H9 (cell line): Measurements from ENCODE around the gene TPPP3. TPM values are rescaled to one million over a fixed set of nuclear protein-coding genes. Genes with fewer than 3 reads are reported as not detected.

Experiments used
- DNase-seq: peaks from one replicate; pipeline ENCODE4 v3.0.0-alpha.2; 2017
- H2AFZ ChIP-seq: one replicate; pipeline ENCODE4 v1.6.1; 2013; ENCODE audit warnings: mild to moderate bottlenecking, low read length, control low read depth, moderate library complexity
- H2AK5ac ChIP-seq: 2 replicates; pipeline ENCODE4 v1.6.1; 2013; ENCODE audit warnings: low read length, control low read depth, mixed read lengths; ENCODE audit not compliant: insufficient read length
- H2BK120ac ChIP-seq: one replicate; pipeline ENCODE4 v1.6.1; 2013; ENCODE audit warnings: low read depth, mild to moderate bottlenecking, low read length, control low read depth, inconsistent platforms; ENCODE audit not compliant: poor library complexity, severe bottlenecking
- H2BK12ac ChIP-seq: 2 replicates; pipeline ENCODE4 v1.6.1; 2013; ENCODE audit warnings: low read length, control low read depth, mixed read lengths, low read depth; ENCODE audit not compliant: insufficient read length
- H2BK15ac ChIP-seq: 2 replicates; pipeline ENCODE4 v1.6.1; 2013; ENCODE audit warnings: low read depth, low read length, control low read depth
- H2BK20ac ChIP-seq: one replicate; pipeline ENCODE4 v1.6.1; 2013; ENCODE audit warnings: low read depth, mild to moderate bottlenecking, low read length, control low read depth, inconsistent platforms; ENCODE audit not compliant: poor library complexity, severe bottlenecking
- H2BK5ac ChIP-seq: 2 replicates; pipeline ENCODE4 v1.6.1; 2013; ENCODE audit warnings: low read length, control low read depth, mixed read lengths; ENCODE audit not compliant: insufficient read length
- H3K14ac ChIP-seq: 2 replicates; pipeline ENCODE4 v1.6.1; 2013; ENCODE audit warnings: low read length, control low read depth; ENCODE audit not compliant: insufficient read depth
- H3K18ac ChIP-seq: 2 replicates; pipeline ENCODE4 v1.6.1; 2013; ENCODE audit warnings: low read depth, mild to moderate bottlenecking, mixed read lengths, low read length, control low read depth; ENCODE audit not compliant: insufficient read length
- H3K23ac ChIP-seq: 2 replicates; pipeline ENCODE4 v1.6.1; 2013; ENCODE audit warnings: low read length, control low read depth, mixed read lengths, low read depth; ENCODE audit not compliant: insufficient read length
- H3K23me2 ChIP-seq: 2 replicates; pipeline ENCODE4 v1.6.1; 2013; ENCODE audit warnings: low read depth, mild to moderate bottlenecking, mixed read lengths, low read length, control low read depth; ENCODE audit not compliant: insufficient read length, poor library complexity, severe bottlenecking
- H3K27ac ChIP-seq: 2 replicates; pipeline ENCODE4 v1.5.1; 2013; ENCODE audit warnings: low read length, control low read depth, mixed read lengths, low read depth; ENCODE audit not compliant: insufficient read length
- H3K27me3 ChIP-seq: 2 replicates; pipeline ENCODE4 v1.6.1; 2013; ENCODE audit warnings: low read length, control low read depth, inconsistent platforms; ENCODE audit not compliant: insufficient read depth
- H3K4ac ChIP-seq: 2 replicates; pipeline ENCODE4 v1.6.1; 2013; ENCODE audit warnings: low read depth, mild to moderate bottlenecking, control low read depth, inconsistent platforms, low read length, moderate library complexity
- H3K4me1 ChIP-seq: 2 replicates; pipeline ENCODE4 v1.6.1; 2013; ENCODE audit warnings: low read length, control low read depth, inconsistent platforms; ENCODE audit not compliant: insufficient read depth
- H3K4me2 ChIP-seq: 2 replicates; pipeline ENCODE4 v1.6.1; 2013; ENCODE audit warnings: low read length, control low read depth, mixed read lengths; ENCODE audit not compliant: insufficient read length, insufficient read depth
- H3K56ac ChIP-seq: 2 replicates; pipeline ENCODE4 v1.6.1; 2013; ENCODE audit warnings: low read depth, mild to moderate bottlenecking, mixed read lengths, low read length, control low read depth; ENCODE audit not compliant: insufficient read length
- H3K79me1 ChIP-seq: 2 replicates; pipeline ENCODE4 v1.6.1; 2013; ENCODE audit warnings: low read depth, mild to moderate bottlenecking, moderate library complexity, low read length, control low read depth, inconsistent platforms; ENCODE audit not compliant: insufficient read depth, poor library complexity, severe bottlenecking
- H3K79me2 ChIP-seq: 2 replicates; pipeline ENCODE4 v1.6.1; 2013; ENCODE audit warnings: low read length, control low read depth, inconsistent platforms; ENCODE audit not compliant: insufficient read depth
- H3K9ac ChIP-seq: 2 replicates; pipeline ENCODE4 v1.6.1; 2013; ENCODE audit warnings: low read length, control low read depth, mixed read lengths; ENCODE audit not compliant: insufficient read length; ENCODE audit errors: extremely low read depth
- H3K9me3 ChIP-seq: one replicate; pipeline ENCODE4 v1.6.1; 2013; ENCODE audit warnings: low read depth, low read length, inconsistent platforms; ENCODE audit not compliant: control insufficient read depth
- H3T11ph ChIP-seq: one replicate; pipeline ENCODE4 v1.6.1; 2013; ENCODE audit warnings: mild to moderate bottlenecking, low read length, control low read depth, inconsistent platforms
- H4K20me1 ChIP-seq: one replicate; pipeline ENCODE4 v1.6.1; 2013; ENCODE audit not compliant: control insufficient read depth, insufficient read length, insufficient read depth
- H4K5ac ChIP-seq: 2 replicates; pipeline ENCODE4 v1.6.1; 2013; ENCODE audit warnings: low read depth, mild to moderate bottlenecking, mixed read lengths, low read length, control low read depth; ENCODE audit not compliant: insufficient read length
- H4K8ac ChIP-seq: replicated peaks from 2 replicates; pipeline ENCODE4 v1.6.1; 2013; ENCODE audit warnings: low read length, control low read depth, mixed read lengths, low read depth; ENCODE audit not compliant: insufficient read length
- H4K91ac ChIP-seq: 2 replicates; pipeline ENCODE4 v1.6.1; 2013; ENCODE audit warnings: low read depth, mild to moderate bottlenecking, moderate library complexity, mixed read lengths, low read length, control low read depth; ENCODE audit not compliant: insufficient read length
- H3K27ac Mint-ChIP-seq, 3 experiments: 2 replicates in 2 of 3; 3 replicates in 1 of 3; pipeline ENCODE4 v1.8.0; 2020 to 2021; ENCODE audit warnings: mixed read lengths in 3 of 3, mild to moderate bottlenecking in 1 of 3, moderate library complexity in 1 of 3
- H3K27me3 Mint-ChIP-seq: 2 replicates; pipeline ENCODE4 v1.8.0; 2021; ENCODE audit warnings: low read depth, mild to moderate bottlenecking, moderate library complexity, mixed read lengths
- H3K36me3 Mint-ChIP-seq, 3 experiments: 2 replicates in 2 of 3; 3 replicates in 1 of 3; pipeline ENCODE4 v1.8.0; 2020 to 2021; ENCODE audit warnings: low read depth in 3 of 3, mixed read lengths in 3 of 3; ENCODE audit not compliant: insufficient read depth in 1 of 3
- H3K4me1 Mint-ChIP-seq, 2 experiments: 2 replicates each; pipeline ENCODE4 v1.8.0; 2020; ENCODE audit warnings: mixed read lengths in 2 of 2
- H3K4me3 Mint-ChIP-seq, 2 experiments: 2 replicates in 1 of 2; 3 replicates in 1 of 2; pipeline ENCODE4 v1.8.0; 2020 to 2021; ENCODE audit warnings: mild to moderate bottlenecking in 2 of 2, mixed read lengths in 2 of 2, moderate library complexity in 1 of 2
- H3K9me3 Mint-ChIP-seq, 2 experiments: 2 replicates in 1 of 2; 3 replicates in 1 of 2; pipeline ENCODE4 v1.8.0; 2020; ENCODE audit warnings: mild to moderate bottlenecking in 2 of 2, mixed read lengths in 2 of 2, moderate library complexity in 1 of 2
- CTCF ChIP-seq: fragments of 200-600 bp; sonication (generic); conservative IDR thresholded peaks from 3 replicates; pipeline ENCODE4 v1.8.0; 2021; ENCODE audit warnings: antibody characterized with exemption, mild to moderate bottlenecking
- WGBS: extraction: QIAGEN DNeasy Blood & Tissue Kit; methylation state at CpG from one replicate; pipeline ENCODE4 v1.1.7; 2013; ENCODE audit warnings: missing lambda C conversion rate, low lambda C conversion rate, mixed read lengths; ENCODE audit not compliant: insufficient read length; ENCODE audit errors: extremely low coverage; 5-methylcytosine and 5-hydroxymethylcytosine counted together
- total RNA-seq: library from RNA; stranded (reverse); gene quantifications from 2 replicates; pipeline ENCODE4 v1.2.1, GENCODE V29; 2021

The TPPP3 gene
- total RNA-seq, 1 experiment from 2014 or later, result 0.79 TPM

- Mint-ChIP-seq H3K4me3 (no peak overlapping the region), H3K27ac (peak overlapping the region; percentile 32 to 66 (median 33); a peak in 4 of 7 replicates)
Measured at GRCh38 chr16:67441907-67442306, 48.6 kb upstream of the TPPP3 start.

More at GRCh38 chr16:67441907-67442306, 48.6 kb upstream of the TPPP3 start:
- no peak for DNase-seq
- no peak overlapping the region for H2BK12ac ChIP-seq
- no peaks in the 10 kb centered on the region for H3K27me3 ChIP-seq
- H3K18ac ChIP-seq, result no peak overlapping the region
- H3K79me1 ChIP-seq, result no peaks in the 10 kb centered on the region
- Mint-ChIP-seq H3K9me3 (no peaks in the 10 kb centered on the region), H3K27me3 (no peaks in the 10 kb centered on the region), H3K36me3 (peaks cover 13 to 25% (median 17%) of the 10 kb centered on the region in 3 experiments), H3K4me1 (peaks cover 16 to 17% of the 10 kb centered on the region in 2 experiments)
- H2AFZ ChIP-seq, result no peak overlapping the region
- H2BK15ac ChIP-seq, result no peak overlapping the region
- no peaks in the 10 kb centered on the region for H3K79me2 ChIP-seq
- no peaks in the 10 kb centered on the region for H3K4me1 ChIP-seq
- H3K9me3 ChIP-seq, result no peaks in the 10 kb centered on the region
- no peak overlapping the region for H2AK5ac ChIP-seq
- H3K27ac ChIP-seq, result no peak overlapping the region
- H4K20me1 ChIP-seq, result no peaks in the 10 kb centered on the region
- no CpG with 5 or more reads among the region's 5 CpGs for WGBS
- H2BK5ac ChIP-seq, result no peak overlapping the region
- no peak overlapping the region for H3K4me2 ChIP-seq
- H2BK20ac ChIP-seq, result no peak overlapping the region
- H3K56ac ChIP-seq, result no peak overlapping the region
- no peak overlapping the region for H4K5ac ChIP-seq
- H3K4ac ChIP-seq, result no peak overlapping the region
- H4K91ac ChIP-seq, result no peak overlapping the region
- TF ChIP-seq CTCF, result no peak
- H3K23me2 ChIP-seq, result no peaks in the 10 kb centered on the region
- no peak overlapping the region for H3K14ac ChIP-seq
- no peak overlapping the region for H3T11ph ChIP-seq
- H4K8ac ChIP-seq, result no peak overlapping the region
- no peak overlapping the region for H3K9ac ChIP-seq
- no peak overlapping the region for H3K23ac ChIP-seq
- H2BK120ac ChIP-seq, result no peak overlapping the region
